Erythroblast (primary cell): ENCODE measurements around the gene FAM180A.

ENCODE experiments used
- DNase-seq, 2 experiments: peaks; one replicate each; lab custom pipeline; 2025; lab: John Stamatoyannopoulos, UW
- GATA1 ChIP-seq: IDR thresholded peaks from 2 replicates; pipeline ENCODE4 v1.6.1; 2011; ENCODE audit warnings: low read depth, mild to moderate bottlenecking, control low read depth, low read length, moderate library complexity
- POLR2A ChIP-seq: IDR thresholded peaks from 2 replicates; pipeline ENCODE4 v1.6.1; 2011; ENCODE audit warnings: mild to moderate bottlenecking, low read length

FAM180A gene

DNA sequence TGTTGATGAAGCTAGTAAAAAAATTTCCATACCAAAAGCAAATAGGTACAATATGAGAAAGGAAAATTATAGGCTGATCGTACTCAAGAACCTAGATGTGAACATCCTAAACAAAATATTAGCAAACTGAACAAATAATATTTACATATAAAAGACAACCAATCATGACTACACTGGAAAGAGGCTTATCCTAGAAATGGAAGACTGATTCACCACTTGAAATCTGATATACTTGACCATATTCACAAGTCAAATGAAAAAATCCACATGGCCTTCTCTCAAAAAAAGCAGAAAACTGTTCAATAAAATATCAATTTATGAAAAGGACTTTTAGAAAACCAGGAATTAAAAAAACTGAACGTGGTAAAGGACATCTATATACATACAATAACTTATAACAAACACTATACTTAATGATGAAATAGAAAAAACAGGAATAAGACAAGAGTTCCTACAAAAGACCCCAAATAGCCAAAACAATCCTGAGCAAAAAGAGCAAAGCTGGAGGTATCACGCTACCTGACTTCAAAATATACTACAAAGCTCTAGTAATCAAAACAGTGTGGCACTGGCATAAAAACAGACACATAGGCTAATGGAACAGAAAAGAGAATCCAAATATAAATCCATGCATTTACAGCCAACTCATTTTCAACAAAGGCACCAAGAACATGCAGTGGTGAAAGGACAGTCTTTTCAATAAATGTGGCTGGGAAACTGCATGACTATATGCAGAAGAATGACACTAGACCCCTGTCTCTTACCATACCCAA lies 29.2 kb upstream of the FAM180A start:
- TF ChIP-seq GATA1: no peak
- no peak for DNase-seq

DNA sequence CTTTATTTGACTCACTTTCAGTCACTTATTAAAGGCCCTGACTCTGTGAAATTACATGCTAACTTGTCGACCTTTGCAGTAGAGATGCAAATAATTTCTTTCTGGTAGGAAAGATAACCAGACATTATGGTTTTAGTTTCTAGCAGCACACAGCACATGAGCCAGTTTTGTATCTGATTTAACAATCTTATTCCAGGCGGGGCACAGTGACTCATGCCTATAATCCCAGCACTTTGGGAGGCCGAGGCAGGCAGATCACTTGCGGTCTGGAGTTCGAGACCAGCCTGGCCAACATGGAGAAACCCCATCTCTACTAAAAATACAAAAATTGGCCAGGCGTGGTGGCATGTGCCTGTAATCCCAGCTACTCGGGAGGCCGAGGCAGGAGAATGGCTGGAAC lies 27.3 kb upstream of the FAM180A start:
- peak in 1 of 2 experiments; percentile 5 for DNase-seq

DNA sequence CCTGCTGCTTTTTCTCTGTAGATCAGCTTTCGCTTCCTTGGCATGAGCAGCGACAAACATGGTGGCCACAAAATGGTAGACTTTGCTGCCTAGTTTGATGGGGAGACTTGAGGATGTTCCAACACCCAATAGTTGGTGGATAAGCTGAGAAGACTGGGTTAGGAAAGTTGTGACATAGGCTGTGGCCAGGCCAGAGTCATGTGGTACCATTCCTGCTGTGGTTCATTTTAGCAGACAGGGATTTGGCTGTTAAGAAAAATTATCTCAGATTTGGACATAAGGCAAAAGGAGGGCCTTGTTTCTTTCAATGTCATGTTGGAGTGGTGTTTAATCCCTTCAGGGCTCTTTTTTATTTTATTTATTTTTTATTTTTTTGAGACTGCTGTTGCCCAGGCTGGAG lies 26.6 kb upstream of the FAM180A start:
- no peak for DNase-seq
- no peak for TF ChIP-seq POLR2A
- no peak for TF ChIP-seq GATA1

DNA sequence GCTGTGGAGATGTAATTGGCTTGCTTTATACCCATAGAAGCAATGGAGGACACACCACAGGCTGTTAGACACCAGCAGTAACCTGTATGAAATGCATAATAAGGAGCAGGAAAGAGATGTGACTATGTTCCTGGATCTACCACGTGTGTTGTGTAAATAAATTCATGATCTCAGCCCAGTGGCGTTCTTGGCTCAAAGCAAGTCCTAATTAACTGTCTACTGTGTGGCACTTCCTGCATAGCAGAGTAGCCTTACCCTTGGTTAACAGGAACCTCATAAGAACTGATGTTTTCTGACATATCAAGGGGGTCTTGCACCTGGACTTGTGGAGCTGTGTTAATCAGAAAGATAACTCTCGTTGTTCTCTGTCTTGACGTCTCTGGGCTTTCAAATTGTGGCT lies 25.7 kb upstream of the FAM180A start:
- no peak for DNase-seq
- TF ChIP-seq POLR2A (no peak), GATA1 (no peak)

DNA sequence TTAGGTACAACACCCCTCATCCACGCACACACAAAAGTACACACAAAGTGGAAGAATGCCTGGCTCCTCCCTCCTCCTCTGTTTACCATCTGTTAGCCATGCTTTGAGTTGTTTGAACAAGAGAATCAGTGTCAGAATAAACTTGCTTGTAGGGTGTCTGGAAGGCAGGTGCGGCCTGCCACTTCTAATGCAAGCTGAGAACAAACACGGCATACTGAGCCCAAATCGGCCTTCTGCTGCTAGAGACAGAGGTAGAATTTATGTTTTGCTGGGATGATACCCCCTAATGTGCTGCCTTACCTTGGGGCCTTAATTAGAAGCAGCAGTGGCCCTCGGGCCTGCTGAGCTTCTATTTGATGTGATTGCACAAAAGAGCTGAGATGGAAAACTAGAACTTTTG lies 24.9 kb upstream of the FAM180A start:
- TF ChIP-seq GATA1 (no peak), POLR2A (no peak)
- DNase-seq: no peak

DNA sequence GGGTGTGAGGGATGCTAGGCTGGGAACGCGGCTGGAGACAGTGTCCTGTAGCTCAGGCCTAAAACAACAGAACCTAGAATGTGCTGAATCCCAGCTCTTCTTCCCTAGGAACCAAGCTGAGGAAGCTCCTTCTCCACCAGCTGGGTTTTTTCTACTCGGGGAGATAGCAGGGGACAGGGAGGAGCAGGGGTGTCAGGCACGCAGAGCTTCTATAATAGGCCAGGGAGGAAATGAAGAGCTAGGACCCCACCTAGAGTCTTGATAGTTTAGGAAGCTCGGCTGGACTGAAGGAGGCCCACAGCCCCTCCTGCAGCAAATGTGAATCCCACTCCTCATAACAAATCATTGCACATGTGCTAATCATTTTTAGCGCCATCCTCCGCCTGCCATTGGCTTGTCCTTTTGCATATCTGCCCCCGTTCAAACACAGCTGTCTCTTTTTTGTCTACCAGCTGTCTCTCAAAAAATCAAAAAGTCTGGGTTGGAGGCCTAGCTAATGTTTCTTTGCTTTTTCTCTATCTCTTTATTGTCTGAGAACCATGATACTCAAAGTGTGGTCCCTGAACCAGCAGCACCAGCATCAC lies 24.1 kb upstream of the FAM180A start:
- DNase-seq: no peak
- no peak for TF ChIP-seq GATA1
- TF ChIP-seq POLR2A: no peak

DNA sequence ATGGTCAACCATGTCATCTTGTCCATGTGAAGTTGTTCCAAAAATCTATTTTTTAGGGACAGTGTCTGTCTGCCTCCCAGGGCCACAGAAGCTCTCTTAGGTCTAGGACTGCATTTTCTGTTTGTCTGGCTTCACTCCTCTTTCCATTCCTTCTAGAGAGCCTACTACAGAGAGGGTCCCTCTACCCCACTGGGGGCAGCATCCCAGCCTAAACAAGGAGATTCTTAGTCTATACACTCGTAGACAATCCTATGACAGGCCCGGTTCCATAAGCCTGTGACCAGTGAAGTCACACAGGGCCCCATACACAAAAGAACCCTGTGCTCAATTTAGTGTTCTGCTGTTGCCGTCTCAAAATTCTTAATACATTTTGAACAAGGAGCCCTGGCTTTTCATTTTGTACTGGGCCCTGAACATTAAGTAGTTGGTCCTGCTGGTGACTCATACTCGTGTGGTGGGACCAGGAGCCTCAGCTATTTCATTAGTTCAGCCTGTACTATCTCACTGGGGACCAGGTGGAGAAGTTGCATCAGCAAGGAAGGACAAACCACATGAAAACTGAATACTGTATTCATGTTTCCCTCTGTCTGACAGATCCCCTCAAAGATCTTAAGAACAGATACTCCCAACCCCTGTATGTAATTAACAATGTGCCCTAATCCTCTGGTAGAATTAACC lies 23.5 kb upstream of the FAM180A start:
- no peak for TF ChIP-seq GATA1
- no peak for TF ChIP-seq POLR2A
- peak; percentile 15 to 28 for DNase-seq

DNA sequence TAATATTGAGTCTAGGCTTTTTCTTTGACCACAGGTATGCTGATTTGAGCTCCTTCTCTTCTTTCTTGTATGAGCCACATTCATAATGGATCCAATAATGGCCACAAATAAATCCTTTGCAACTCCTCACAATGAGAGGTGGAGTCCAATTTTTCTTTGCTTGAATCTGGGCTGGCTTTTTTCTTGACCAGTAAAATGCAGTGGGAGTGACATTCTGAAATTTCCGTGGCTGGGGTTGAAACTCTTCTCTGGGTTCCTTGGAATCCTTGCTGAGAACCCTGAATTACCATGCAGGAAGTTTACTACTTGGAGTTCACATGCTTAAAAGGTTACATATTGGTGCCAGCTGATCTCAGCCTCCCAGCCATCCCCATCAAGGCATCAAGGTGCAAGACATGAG lies 22.4 kb upstream of the FAM180A start:
- DNase-seq: no peak

DNA sequence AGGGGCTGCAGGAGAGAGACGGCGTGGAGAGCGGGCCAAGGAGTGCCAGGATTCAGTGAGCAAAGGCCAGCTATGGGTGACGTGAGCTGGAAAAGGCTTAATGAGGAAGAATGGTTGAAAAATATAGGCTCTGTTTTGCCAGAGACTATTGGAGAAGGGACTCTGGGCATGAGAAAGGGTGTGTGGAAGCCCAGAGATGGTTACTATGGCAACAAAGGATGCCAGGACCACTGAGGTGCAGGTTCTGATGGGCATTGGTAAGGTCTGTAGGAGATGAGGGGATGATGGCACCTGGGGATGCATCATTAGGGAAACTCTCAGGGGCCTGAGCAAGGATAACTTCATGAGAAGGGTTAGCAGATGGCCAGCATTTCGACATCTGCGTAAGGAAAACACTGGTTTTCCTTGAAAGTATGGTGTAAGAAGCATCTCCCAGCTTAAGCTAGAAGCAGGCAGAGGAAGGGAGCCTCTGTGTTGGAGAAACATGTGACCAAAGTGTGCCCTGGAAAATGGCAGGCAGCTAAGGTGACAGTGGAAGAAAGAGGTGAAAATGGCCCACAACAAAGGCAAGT lies 21.6 kb upstream of the FAM180A start:
- DNase-seq: no peak
- no peak for TF ChIP-seq GATA1
- no peak for TF ChIP-seq POLR2A

More for the DNA sequence above, 22.4 kb upstream of the FAM180A start:
- TF ChIP-seq GATA1 (no peak), POLR2A (no peak)

DNA sequence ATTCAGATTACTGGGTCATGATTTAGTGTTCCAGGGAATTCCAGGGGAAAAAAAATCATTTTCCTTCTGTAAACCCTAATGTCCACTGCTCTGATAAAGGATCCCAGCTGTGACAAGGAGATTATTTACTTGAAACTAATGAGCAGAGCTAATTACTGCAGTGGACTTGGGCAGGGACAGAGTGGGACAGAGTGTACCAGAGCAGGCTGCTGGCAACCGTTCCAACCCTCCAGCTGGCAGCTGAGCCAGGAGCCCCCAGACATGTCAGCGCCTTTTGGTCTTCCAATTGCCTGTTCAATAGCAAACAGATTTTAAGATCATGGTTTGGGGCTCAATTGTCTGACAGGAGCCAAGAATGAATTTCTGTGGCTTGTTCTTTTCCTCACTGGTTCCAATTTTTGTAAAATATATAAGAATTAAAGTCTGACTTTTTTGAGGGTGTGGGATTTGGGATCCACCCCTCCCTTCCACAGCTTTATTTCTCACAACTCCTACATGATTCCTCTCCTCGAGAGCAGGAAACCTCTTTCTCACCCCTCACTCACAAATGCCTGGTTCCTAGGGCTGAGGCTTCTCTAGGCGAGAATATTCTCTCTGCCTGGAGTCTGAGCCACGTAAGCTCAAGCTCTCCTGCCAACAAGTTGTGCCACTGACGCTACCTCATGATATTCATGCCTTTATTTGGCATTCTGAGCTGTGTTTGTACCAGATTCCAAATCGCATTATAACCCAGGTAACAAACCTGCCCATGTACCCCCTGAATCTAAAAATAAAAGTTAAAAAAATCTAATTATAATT lies 20.6 kb upstream of the FAM180A start:
- TF ChIP-seq GATA1 (no peak), POLR2A (no peak)
- no peak for DNase-seq

DNA sequence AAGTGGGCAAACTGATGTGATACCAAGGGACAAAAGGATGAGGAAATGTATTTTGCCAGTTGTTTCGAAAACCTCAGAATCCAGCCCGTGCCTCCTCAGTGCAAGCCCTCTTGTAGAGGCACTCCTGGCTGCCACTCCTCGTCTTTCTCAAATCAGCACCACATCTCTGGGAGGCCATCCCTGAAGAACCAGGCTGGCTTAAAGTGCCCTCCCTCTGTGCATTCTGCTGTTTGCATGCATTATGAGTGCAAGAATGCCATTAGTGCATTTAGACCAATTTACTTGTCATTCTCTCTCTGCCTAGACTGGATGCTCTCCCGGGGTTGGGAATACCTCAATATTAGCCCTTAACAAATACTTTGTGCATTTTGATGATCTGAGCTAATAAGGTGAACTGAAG lies 19.9 kb upstream of the FAM180A start:
- TF ChIP-seq POLR2A (no peak), GATA1 (no peak)
- DNase-seq: no peak

DNA sequence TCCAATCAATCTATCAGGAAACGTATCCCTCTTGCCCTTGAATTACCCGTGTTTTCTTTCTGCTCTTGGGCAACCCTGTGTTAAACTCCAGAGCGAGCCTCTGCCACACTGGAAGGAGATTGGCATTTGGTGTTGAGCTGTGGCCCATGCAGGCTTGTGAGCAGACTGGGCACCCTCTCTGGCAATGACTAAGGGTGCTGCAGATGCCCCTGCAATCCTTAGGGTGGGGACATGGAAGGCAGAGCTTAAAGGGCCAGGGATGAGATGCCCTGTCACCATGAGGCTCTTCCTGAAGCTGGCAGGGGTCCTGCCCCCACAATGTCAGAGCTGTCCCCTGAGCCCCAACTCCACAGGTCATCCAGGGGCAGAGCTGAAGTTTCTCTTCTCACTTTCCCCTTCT lies 19.5 kb upstream of the FAM180A start:
- no peak for DNase-seq
- TF ChIP-seq GATA1 (no peak), POLR2A (no peak)

DNA sequence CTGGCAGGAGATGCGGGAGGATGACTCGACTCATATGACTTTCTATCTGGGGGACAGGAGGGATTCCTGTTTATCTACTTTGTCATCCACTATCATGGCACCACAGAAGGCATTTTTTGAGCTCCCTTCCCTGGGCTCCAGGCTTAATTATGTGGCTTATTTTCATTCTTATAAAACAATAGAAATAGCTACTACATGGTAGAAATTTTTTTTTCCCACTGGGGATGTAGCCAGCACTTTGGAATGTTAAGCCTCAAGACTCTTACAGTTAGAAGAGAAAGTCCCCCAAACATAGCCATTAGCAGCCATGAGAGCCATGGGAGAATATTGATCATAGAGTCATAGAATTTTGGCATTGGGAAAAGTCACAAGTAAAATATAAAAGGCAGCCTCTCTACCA lies 14.6 kb upstream of the FAM180A start:
- peak; percentile 38 to 59 for DNase-seq
- TF ChIP-seq POLR2A (no peak), GATA1 (no peak)
